Measurements from ENCODE around the gene PLCH1. TPM values are rescaled to one million over a fixed set of nuclear protein-coding genes. Genes with fewer than 3 reads are reported as not detected.

The PLCH1 gene
- total RNA-seq, 1 donor from 2014 or later, result 0.16 TPM

DNA sequence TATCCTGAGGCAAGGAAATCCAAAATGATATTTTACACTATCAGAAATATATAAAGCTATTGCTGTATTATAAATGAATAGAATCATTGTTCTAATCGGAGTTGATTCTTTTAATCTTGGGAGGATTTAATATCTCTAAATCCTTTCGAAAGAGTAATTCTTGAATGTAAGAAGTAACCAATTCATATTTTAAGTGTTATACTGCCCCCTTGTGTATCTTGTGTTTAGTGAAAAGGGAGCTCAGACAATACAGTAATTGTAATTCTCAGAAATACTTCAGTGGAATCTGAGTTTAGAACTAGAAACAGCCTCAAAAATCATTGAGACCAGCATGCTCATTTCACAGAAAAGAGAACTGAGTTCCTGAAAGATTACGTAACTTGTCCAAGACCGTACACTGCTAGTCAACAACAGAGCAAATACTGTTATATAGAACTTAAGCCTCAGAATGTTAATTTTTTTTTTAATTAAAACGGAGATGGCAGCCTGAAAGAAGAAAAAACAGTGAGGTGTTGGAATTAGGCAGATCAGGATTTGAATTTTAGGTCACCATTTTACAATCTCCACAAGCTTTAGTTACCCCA lies 42.9 kb downstream of the PLCH1 start:
- no peak overlapping the region for H3K4me3 Mint-ChIP-seq
- no peaks in the 10 kb centered on the region for H3K9me3 Mint-ChIP-seq
- DNase-seq (ENCODE audit: low spot score), result no peak
- no peaks in the 10 kb centered on the region for H3K4me1 Mint-ChIP-seq (ENCODE audit: low read depth)
- no peak overlapping the region for H3K27ac Mint-ChIP-seq
- peaks cover 17% of the 10 kb centered on the region for H3K27me3 Mint-ChIP-seq (ENCODE audit: insufficient read depth)
- H3K36me3 Mint-ChIP-seq (ENCODE audit: low read depth), result no peaks in the 10 kb centered on the region
- intact Hi-C loops (cut with micrococcal nuclease), result loop anchor here (1.0 to 10.0 kb wide), 4 partner anchors 320 to 1367 kb away; no protein-coding TSS in a partner anchor

DNA sequence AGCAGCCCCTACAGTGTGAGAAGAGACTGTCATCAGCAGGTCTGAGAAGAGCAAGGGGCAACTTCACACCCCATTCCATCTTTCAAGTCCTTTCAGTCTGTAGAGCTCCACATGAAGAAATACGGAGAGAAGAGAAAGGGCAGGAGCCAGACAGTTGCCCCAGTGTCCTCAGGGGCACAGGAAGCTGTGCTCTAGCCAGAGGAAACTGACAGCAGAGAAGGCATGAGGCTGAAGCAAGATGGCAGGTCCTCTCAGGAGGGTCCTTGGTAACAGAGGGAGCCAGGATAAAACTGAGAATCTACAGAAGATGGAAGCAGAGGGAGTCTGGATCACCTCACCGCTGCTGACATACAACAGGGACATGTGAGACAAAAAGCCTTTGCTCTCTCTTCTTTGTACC lies 47.3 kb downstream of the PLCH1 start:
- no peaks in the 10 kb centered on the region for H3K36me3 Mint-ChIP-seq (ENCODE audit: low read depth)
- H3K4me3 Mint-ChIP-seq, result no peak overlapping the region
- H3K27me3 Mint-ChIP-seq (ENCODE audit: insufficient read depth), result peaks cover 19% of the 10 kb centered on the region
- intact Hi-C loops (cut with micrococcal nuclease), result no loop called here
- no peak overlapping the region for H3K27ac Mint-ChIP-seq
- H3K4me1 Mint-ChIP-seq (ENCODE audit: low read depth), result no peaks in the 10 kb centered on the region
- DNase-seq (ENCODE audit: low spot score), result no peak
- no peaks in the 10 kb centered on the region for H3K9me3 Mint-ChIP-seq

DNA sequence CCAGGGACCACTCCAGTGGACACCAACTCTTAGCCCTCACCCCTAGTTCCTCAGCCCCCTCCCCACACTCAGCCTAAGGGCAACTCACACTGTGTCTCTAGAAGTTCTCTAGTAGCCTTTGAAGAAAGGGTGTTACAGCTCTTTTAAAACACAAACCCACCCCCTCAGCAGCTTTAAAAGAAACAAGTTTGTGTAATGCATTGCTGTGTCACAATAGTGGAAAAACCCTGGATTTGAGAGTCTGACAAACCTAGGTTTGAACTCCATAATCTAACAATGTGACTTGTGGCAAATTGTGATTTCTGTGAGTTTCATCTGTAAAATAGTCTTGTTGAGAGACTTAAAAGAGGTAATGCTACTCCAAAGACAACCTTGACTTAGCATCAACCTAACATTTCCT lies 54.0 kb downstream of the PLCH1 start:
- H3K4me1 Mint-ChIP-seq (ENCODE audit: low read depth), result no peaks in the 10 kb centered on the region
- no peak overlapping the region for H3K4me3 Mint-ChIP-seq
- H3K27ac Mint-ChIP-seq, result no peak overlapping the region
- DNase-seq (ENCODE audit: low spot score), result no peak
- H3K27me3 Mint-ChIP-seq (ENCODE audit: insufficient read depth), result peaks cover 8% of the 10 kb centered on the region
- H3K36me3 Mint-ChIP-seq (ENCODE audit: low read depth), result no peaks in the 10 kb centered on the region
- H3K9me3 Mint-ChIP-seq, result no peaks in the 10 kb centered on the region
- intact Hi-C loops (cut with micrococcal nuclease), result no loop called here

DNA sequence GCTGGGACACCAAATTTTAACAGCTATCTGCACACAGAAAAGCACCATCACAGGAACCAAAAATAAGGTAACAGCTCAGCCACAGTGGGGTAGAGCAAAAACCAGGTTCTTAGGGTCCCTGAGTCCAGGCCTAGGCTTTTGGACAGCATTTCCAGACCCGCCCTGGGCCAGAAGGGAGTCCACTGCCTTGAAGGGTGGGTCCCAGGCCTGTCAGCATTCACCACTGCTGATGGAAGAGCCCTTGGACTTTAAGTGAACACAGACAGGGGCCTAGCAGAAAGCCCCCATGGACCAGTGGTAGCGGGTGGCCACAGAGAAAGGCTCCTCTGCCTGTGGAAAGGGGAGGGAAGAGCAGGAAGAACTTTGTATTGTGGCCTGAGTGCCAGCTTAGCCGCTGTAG lies 56.4 kb downstream of the PLCH1 start:
- Mint-ChIP-seq H3K36me3 (ENCODE audit: low read depth) (no peaks in the 10 kb centered on the region), H3K27me3 (ENCODE audit: insufficient read depth) (peaks cover 5% of the 10 kb centered on the region), H3K27ac (no peak overlapping the region), H3K4me3 (no peak overlapping the region), H3K4me1 (ENCODE audit: low read depth) (no peaks in the 10 kb centered on the region), H3K9me3 (no peaks in the 10 kb centered on the region)
- no peak for DNase-seq (ENCODE audit: low spot score)
- intact Hi-C loops (cut with micrococcal nuclease), result no loop called here

DNA sequence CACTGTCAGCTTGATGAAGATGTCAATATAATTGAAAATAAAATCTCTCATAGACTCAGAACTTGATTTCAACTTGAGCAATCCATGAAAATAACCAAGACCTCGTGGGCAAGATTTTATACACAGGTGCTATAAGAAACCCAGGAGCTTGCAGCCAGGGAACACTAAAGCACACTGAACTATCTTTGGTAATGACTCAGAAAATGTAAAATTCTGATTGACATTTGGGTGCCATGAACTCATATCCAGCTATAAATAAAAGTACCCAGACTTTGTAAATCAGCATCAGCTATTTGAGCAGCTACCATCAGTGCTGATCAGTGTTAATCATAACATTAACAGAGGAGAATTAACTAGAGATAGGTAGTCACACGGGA lies 61.5 kb downstream of the PLCH1 start:
- no peak for DNase-seq (ENCODE audit: low spot score)
- intact Hi-C loops (cut with micrococcal nuclease), result no loop called here
- Mint-ChIP-seq H3K9me3 (no peaks in the 10 kb centered on the region), H3K27ac (no peak overlapping the region), H3K4me3 (no peak overlapping the region), H3K36me3 (ENCODE audit: low read depth) (no peaks in the 10 kb centered on the region), H3K27me3 (ENCODE audit: insufficient read depth) (peaks cover 6% of the 10 kb centered on the region), H3K4me1 (ENCODE audit: low read depth) (no peaks in the 10 kb centered on the region)

DNA sequence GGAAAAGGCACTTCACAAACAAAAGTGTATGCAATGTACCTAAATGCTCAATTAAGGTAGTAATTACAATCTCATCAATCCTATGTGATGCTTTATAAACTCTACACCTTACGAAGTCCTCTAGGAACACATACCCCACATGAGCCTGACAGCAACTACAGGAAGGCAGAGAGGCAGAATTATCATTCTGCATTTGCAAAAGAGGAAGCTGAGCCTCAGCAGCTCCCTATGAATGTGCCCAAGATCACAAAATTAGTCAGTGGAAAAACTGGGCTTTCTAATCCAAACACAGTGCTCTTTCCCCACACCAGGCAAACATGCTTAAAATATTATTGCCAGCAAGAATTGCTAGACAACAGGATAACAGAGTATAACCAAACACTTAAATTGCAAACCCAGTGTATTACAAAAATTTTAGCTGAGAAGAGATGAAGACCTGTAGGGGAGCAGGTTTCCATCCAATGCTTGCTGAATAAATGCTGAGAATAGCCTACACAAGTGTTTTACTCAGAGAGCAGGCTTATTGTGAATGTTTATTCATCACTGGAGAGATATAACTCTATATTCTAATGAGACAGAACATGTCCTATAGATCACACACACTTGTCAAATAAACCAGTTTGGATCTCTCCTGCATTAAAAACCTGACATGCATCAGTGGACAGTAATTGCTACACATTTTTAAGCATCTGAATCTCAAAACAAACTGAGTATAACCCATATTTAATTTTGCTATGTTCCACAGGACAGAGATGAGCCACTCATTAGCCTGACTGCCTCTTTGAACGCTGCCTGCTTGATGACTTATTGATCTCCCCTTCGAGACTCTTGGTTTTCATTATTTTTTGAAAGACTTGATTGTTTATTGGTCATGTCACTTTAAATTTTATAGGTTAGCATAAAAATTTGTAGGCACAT lies 62.2 kb downstream of the PLCH1 start:
- Mint-ChIP-seq H3K27me3 (ENCODE audit: insufficient read depth) (peaks cover 6% of the 10 kb centered on the region), H3K4me1 (ENCODE audit: low read depth) (no peaks in the 10 kb centered on the region), H3K27ac (no peak overlapping the region), H3K36me3 (ENCODE audit: low read depth) (no peaks in the 10 kb centered on the region), H3K4me3 (no peak overlapping the region), H3K9me3 (no peaks in the 10 kb centered on the region)
- DNase-seq (ENCODE audit: low spot score), result no peak
- intact Hi-C loops (cut with micrococcal nuclease), result no loop called here

DNA sequence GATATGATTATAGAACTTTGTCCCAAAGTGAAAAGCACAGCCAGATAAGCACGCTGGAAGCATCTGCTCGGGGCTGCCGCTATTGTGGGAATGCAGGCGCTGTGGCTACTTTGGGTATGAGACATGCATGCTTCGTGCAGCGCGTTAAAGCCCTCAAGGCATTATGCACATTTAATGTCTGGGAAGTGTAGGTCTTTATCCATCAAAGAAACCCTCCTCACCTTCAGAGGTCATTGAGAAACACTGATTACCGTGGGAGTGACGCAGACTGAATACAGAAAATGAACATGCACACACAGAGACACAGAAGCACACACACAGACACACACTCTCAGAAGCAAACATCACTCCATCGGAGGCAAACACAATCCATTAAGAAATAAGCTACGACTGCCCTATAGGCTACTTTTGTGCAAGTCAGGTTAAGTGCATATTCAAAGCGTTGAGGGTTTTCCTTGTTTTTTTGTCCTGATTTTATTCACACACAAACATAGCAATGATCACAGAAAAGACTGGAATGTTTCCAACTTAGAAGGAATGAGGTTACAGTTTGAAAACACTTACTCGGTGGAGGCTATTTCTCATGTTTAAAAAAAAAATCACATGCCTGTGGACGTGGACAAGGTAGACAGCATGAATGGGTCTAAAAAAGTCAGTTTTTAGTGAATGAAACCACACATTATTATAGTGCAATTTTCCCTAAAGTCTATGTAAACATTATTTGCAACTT lies 68.5 kb downstream of the PLCH1 start:
- Mint-ChIP-seq H3K27ac (no peak overlapping the region), H3K4me1 (ENCODE audit: low read depth) (no peaks in the 10 kb centered on the region), H3K36me3 (ENCODE audit: low read depth) (no peaks in the 10 kb centered on the region)

DNA sequence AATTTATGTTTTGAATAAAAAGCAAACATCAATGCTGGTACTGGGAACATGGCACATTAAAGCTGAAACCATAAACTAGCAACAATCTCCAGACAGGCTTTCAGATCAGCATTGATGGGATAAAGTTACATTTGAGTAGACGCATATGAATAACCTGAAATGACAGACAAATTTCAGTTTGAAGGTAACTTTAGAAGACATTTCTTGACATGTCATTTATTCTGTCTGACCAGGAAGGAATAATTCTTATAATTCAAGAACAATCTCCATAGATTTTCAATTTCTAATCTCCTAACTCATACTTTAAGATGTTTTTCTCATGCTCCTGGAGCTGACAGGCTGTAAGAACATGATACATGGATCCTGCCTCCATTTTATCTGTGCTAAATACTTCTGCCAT lies 69.8 kb downstream of the PLCH1 start:
- intact Hi-C loops (cut with micrococcal nuclease), result no loop called here
- Mint-ChIP-seq H3K4me1 (ENCODE audit: low read depth) (no peaks in the 10 kb centered on the region), H3K27me3 (ENCODE audit: insufficient read depth) (peaks cover 17% of the 10 kb centered on the region)

More for the DNA sequence above, 68.5 kb downstream of the PLCH1 start:
- peaks cover 18% of the 10 kb centered on the region for H3K27me3 Mint-ChIP-seq (ENCODE audit: insufficient read depth)
- intact Hi-C loops (cut with micrococcal nuclease), result no loop called here
- no peak for DNase-seq (ENCODE audit: low spot score)
- no peaks in the 10 kb centered on the region for H3K9me3 Mint-ChIP-seq
- H3K4me3 Mint-ChIP-seq, result no peak overlapping the region

DNA sequence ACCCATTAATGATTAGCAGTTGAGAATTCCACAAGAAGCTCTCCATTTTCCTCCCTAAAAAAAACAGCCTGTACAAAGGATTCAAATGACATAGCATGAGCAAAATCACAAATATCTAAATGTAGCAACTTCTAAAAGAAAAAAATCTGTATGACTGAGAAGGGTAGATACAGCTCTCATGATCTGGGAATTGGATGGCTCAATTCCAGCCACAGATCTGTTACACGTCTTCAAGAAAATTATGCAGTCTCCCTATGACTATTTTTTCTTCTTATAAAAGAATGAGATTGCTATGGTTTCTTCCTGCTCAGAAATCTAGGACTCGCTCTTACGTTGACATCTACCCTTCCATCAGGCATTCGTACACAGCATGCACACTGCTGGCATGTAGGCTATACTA lies 71.5 kb downstream of the PLCH1 start:
- H3K9me3 Mint-ChIP-seq, result no peaks in the 10 kb centered on the region
- intact Hi-C loops (cut with micrococcal nuclease), result no loop called here
- H3K4me3 Mint-ChIP-seq, result no peak overlapping the region
- no peaks in the 10 kb centered on the region for H3K36me3 Mint-ChIP-seq (ENCODE audit: low read depth)
- H3K27ac Mint-ChIP-seq, result no peak overlapping the region
- no peak for DNase-seq (ENCODE audit: low spot score)
- peaks cover 15% of the 10 kb centered on the region for H3K27me3 Mint-ChIP-seq (ENCODE audit: insufficient read depth)
- H3K4me1 Mint-ChIP-seq (ENCODE audit: low read depth), result no peaks in the 10 kb centered on the region

More for the DNA sequence above, 69.8 kb downstream of the PLCH1 start:
- Mint-ChIP-seq H3K4me3 (no peak overlapping the region), H3K27ac (no peak overlapping the region), H3K36me3 (ENCODE audit: low read depth) (no peaks in the 10 kb centered on the region), H3K9me3 (no peaks in the 10 kb centered on the region)
- DNase-seq (ENCODE audit: low spot score), result no peak

DNA sequence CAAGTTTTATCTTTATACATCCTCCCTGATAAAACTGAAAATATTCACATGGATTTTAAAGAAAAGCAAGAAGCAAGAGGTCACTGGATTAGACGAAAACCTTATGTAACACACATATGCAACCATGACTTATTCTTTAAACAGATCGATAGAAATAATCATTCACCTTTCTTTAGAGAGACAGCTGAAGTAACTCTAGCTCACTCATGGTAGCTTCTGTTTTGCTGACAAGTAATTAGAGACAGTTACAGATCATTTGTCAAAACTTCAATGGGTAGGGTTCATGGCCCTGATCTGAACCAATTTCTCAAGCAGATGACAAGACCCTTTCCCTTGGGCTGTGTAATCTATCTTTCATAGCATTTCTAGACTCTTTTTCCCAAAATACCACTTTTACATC lies 74.5 kb downstream of the PLCH1 start:
- H3K4me1 Mint-ChIP-seq (ENCODE audit: low read depth), result no peaks in the 10 kb centered on the region
- no peak overlapping the region for H3K27ac Mint-ChIP-seq
- DNase-seq (ENCODE audit: low spot score), result no peak
- intact Hi-C loops (cut with micrococcal nuclease), result no loop called here
- no peaks in the 10 kb centered on the region for H3K36me3 Mint-ChIP-seq (ENCODE audit: low read depth)
- no peaks in the 10 kb centered on the region for H3K9me3 Mint-ChIP-seq
- peaks cover 13% of the 10 kb centered on the region for H3K27me3 Mint-ChIP-seq (ENCODE audit: insufficient read depth)
- H3K4me3 Mint-ChIP-seq, result no peak overlapping the region

DNA sequence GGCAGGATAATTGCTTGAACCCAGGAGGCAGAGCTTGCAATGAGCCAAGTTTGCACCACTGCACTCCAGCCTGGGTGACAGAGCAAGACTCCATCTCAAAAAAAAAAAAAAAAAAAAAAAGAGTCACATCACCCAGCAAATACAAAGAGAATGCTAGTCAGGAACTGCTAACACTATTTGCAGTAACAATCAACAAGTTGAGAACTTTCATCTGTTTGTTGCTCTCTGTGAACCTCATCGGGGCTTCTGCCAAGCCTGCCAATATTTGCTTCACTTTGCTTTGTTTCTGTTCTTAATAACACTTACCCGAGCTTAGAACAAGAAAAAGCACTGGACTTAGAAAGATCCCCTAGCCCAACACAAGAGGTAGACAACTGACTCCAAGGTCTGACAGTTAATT lies 76.9 kb downstream of the PLCH1 start:
- H3K36me3 Mint-ChIP-seq (ENCODE audit: low read depth), result no peaks in the 10 kb centered on the region
- intact Hi-C loops (cut with micrococcal nuclease), result no loop called here
- H3K4me1 Mint-ChIP-seq (ENCODE audit: low read depth), result no peaks in the 10 kb centered on the region
- H3K27me3 Mint-ChIP-seq (ENCODE audit: insufficient read depth), result peaks cover 13% of the 10 kb centered on the region
- no peaks in the 10 kb centered on the region for H3K9me3 Mint-ChIP-seq
- H3K4me3 Mint-ChIP-seq, result no peak overlapping the region
- DNase-seq (ENCODE audit: low spot score), result no peak
- H3K27ac Mint-ChIP-seq, result no peak overlapping the region

DNA sequence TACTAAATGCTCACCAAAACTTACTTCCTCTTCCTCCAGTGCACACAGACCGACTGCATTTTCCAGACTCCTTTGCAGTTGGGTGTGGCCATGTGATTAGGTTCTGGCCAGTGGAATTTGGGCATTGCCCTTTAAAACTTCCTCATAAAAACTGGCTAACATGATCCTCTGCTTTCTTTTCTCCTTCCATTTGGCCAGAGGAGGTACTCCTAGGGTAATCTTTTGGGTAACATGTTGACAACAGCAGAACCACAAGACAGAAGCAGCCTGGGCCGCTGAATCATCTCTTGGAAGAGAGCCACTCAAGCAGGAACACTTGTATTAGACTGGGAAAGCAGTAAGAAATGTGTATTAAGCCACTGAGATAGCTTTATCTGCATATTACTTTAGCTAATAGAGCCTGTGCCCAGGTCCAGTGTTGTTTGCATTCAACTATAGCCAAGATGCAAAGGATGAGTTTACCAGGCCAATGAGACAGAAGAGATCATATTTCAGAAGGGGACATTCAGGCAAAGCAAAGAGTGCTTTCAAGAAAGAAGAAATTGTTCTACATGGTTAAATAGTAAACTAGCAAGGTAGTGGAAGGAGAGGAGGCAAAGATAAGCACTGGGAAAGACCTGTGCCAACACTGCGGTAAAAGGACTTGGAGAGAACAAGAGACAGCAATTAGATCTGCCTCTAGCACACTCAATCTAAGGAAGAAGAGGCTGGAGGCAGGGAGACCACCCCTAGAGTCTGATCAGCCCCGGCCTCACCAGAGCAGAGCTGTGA lies 79.8 kb downstream of the PLCH1 start:
- H3K27ac Mint-ChIP-seq, result no peak overlapping the region
- H3K4me3 Mint-ChIP-seq, result no peak overlapping the region
- intact Hi-C loops (cut with micrococcal nuclease), result no loop called here
- H3K9me3 Mint-ChIP-seq, result no peaks in the 10 kb centered on the region
- H3K27me3 Mint-ChIP-seq (ENCODE audit: insufficient read depth), result peaks cover 4% of the 10 kb centered on the region
- DNase-seq (ENCODE audit: low spot score), result no peak
- no peaks in the 10 kb centered on the region for H3K36me3 Mint-ChIP-seq (ENCODE audit: low read depth)
- H3K4me1 Mint-ChIP-seq (ENCODE audit: low read depth), result no peaks in the 10 kb centered on the region
